ENCODE measurements around the gene ELFN1.

The ELFN1 gene

GRCh38 chr7:1664711-1665548, 5.1 kb upstream of the ELFN1 start:
- peak; percentile 14 for DNase-seq

GRCh38 chr7:1665549-1666316, 4.3 kb upstream of the ELFN1 start:
- no peak for DNase-seq

- DNase-seq, result no peak
Measured at GRCh38 chr7:1666317-1666822, 3.7 kb upstream of the ELFN1 start.

- DNase-seq, result no peak
Measured at GRCh38 chr7:1666823-1667565, 3.1 kb upstream of the ELFN1 start.

GRCh38 chr7:1667566-1668395, 2.3 kb upstream of the ELFN1 start:
- DNase-seq, result no peak

GRCh38 chr7:1668396-1669063, 1.5 kb upstream of the ELFN1 start:
- no peak for DNase-seq

GRCh38 chr7:1669064-1669951, 769 bp upstream of the ELFN1 start:
- no peak for DNase-seq

- no peak for DNase-seq
Measured at GRCh38 chr7:1670894-1671593, 967 bp downstream of the ELFN1 start.

- DNase-seq, result no peak
Measured at GRCh38 chr7:1671594-1672451, 1.7 kb downstream of the ELFN1 start.

GRCh38 chr7:1672851-1673486, 2.9 kb downstream of the ELFN1 start:
- no peak for DNase-seq

GRCh38 chr7:1673581-1674118, 3.6 kb downstream of the ELFN1 start:
- DNase-seq, result no peak

GRCh38 chr7:1674161-1675035, 4.3 kb downstream of the ELFN1 start:
- no peak for DNase-seq

- DNase-seq, result no peak
Measured at GRCh38 chr7:1675036-1675671, 5.1 kb downstream of the ELFN1 start.

GRCh38 chr7:1675673-1676549, 5.8 kb downstream of the ELFN1 start:
- no peak for DNase-seq

GRCh38 chr7:1676550-1677078, 6.5 kb downstream of the ELFN1 start:
- no peak for DNase-seq
